Epidermal melanocyte (primary cell): Measurements from ENCODE around the gene ESYT3.
"Not testable (repeated sequence)": the region's sequence is repeated elsewhere in the genome, so short reads cannot be mapped to it uniquely, and the experiment has no call there.

Source experiments
- DNase-seq: peaks from one replicate; pipeline ENCODE4 v3.0.0; 2011; ENCODE audit warnings: low spot score; ENCODE audit not compliant: insufficient read length

The ESYT3 gene

GRCh38 chr3:138460536-138461205 is 26.3 kb downstream of the ESYT3 start:
- DNase-seq = no peak

GRCh38 chr3:138461246-138461645 is 26.8 kb downstream of the ESYT3 start:
- no peak for DNase-seq

DNA sequence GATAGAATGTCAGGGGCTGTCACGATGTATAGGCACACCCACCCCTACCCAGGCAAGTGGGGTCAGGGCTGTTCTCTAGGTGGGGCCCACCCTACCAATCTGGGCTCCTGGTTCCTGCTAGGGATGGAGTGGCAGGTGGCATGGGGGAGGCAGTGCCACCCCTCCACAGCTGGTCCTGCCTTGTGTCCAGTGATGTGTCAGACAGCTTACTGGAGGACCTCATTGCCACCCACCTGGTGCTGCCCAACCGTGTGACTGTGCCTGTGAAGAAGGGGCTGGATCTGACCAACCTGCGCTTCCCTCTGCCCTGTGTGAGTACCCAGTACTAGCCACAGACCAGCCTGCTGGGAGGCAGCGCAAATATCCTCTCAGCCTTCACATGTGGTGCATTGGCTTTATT is 27.5 kb downstream of the ESYT3 start:
- DNase-seq = no peak

GRCh38 chr3:138463724-138464490 is 29.5 kb downstream of the ESYT3 start:
- DNase-seq = no peak

DNA sequence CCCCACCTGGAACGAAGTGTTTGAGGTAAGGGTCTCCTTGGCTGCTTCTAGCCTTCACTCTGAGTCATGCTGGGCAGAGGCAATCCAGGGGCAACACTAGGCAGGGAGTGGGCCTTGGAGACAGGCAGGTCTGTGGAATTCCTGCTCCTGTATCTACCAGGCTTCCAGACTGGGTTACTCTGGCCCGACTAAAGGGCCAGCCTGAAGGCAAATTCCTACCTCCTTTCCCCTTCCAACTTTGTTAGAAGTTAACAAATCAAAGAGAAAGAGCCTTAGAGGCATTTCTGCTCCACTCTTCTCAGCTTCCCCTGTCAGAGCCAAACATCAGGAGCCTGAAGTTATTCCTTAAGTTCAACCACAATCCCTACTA is 30.1 kb downstream of the ESYT3 start:
- no peak for DNase-seq

GRCh38 chr3:138465451-138465850 is 31.0 kb downstream of the ESYT3 start:
- DNase-seq = no peak

- DNase-seq = no peak
Observed at GRCh38 chr3:138465925-138466324, 31.5 kb downstream of the ESYT3 start.

DNA sequence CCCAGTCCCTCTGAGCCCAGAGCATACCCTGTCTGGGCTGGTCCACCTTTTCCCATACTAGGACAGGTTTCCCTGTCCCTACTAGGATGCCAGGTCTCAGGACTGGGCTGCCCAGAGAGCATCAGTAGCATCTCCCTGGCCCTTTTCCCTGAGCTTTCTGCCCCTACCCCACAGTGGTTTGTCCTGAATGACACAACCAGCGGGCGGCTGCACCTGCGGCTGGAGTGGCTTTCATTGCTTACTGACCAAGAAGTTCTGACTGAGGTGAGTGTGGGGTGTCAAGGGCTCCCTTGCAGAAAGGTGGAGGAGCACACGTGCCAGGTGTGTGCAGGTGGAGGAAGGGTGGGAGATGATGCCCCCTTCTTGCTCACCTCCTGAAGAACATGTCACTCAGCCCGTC is 33.5 kb downstream of the ESYT3 start:
- no peak for DNase-seq

DNA sequence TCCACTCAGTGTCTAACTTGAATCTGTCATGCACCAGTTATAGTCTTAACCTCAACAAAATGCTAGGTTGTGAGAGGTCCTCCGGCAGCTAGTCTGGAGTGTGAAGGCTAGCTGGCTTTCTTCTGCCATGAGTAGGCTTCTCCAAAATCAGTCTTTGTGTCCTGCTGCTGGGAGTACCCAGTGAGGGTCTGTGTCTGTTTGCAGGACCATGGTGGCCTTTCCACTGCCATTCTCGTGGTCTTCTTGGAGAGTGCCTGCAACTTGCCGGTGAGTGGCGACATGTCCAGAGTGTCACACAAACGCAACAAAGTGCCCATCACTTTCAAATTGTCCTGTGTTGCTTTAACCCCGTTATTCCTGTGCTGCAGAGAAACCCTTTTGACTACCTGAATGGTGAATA is 34.0 kb downstream of the ESYT3 start:
- DNase-seq = no peak

DNA sequence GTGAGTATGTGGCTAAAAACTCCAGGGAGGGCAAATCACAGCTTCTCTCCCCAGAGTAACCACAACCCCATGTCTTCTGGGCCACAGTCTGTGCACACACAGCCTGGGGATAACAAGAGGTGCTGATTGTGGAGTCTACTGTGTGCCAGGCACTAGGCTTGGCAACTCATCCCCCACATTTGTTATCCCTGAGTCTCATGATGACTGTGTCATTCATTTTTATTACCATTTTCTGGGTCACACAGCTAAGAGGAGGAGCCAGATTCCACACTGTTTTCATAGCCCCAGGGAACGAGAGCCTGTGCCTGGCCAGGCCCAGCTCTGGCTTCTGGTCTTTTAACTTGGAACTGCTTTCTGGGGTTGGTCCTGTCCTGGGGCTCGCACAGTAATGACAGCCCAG is 34.5 kb downstream of the ESYT3 start:
- DNase-seq = peak; percentile 34

GRCh38 chr3:138469874-138470273 is 35.5 kb downstream of the ESYT3 start:
- DNase-seq = no peak

GRCh38 chr3:138470687-138471086 is 36.3 kb downstream of the ESYT3 start:
- no peak for DNase-seq

GRCh38 chr3:138471481-138471880 is 37.1 kb downstream of the ESYT3 start:
- no peak for DNase-seq

- DNase-seq = no peak
Observed at GRCh38 chr3:138472141-138472825, 37.9 kb downstream of the ESYT3 start.

DNA sequence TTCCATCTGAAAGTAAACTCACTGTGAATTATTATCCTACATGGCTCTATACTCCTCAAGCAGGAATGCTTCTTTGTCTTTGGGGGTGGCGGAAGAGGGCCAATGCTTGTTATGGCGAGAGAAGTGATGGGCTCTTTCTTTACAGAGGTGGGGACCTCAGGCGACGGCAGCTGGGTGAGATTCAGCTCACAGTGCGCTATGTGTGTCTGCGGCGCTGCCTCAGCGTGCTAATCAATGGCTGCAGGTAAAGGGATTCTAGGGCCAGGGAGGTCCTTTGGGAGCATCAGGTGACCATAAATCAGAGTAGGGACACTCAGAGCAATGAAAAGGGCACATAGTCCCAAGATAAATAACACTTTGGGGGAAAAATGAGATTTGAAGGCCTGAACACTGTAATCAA is 39.0 kb downstream of the ESYT3 start:
- DNase-seq = no peak

DNA sequence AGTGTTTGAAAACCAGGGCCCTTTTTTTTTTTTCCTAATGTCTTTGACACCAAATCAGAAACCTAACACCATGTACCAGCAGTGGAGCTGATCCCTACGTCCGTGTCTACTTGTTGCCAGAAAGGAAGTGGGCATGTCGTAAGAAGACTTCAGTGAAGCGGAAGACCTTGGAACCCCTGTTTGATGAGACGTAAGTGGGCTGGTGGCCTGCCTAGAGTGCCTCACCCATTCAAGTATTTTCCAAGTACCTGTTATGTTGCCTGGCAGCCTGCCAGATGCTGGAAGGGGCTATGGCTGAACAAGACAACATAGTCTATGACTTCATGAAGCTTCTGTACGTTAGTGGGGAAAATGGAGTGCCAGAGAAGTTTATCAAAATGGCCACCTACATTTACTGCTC is 39.7 kb downstream of the ESYT3 start:
- no peak for DNase-seq

DNA sequence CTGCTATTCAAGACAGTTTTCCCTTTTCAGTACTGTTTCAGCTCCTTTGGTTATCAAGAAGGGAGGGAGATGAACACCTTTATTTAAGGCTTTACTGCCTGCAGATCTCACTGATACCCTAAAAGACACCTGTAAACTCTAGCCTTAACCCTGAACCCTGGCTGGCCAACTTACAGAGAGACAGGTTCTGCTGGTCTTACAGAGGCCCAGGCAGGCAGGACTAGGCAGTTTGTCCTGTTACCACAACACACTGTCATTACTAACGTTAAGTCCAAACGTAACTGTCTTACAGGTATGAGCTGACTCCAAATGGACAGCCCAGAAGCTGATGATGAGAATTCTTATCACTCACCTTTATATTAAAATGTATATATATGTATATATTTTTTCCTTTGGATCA is 42.1 kb downstream of the ESYT3 start:
- DNase-seq = no peak

GRCh38 chr3:138477120-138477519 is 42.7 kb downstream of the ESYT3 start:
- no peak for DNase-seq

GRCh38 chr3:138477801-138478200 is 43.4 kb downstream of the ESYT3 start:
- no peak for DNase-seq

GRCh38 chr3:138479438-138479863 is 45.0 kb downstream of the ESYT3 start:
- no peak for DNase-seq

DNA sequence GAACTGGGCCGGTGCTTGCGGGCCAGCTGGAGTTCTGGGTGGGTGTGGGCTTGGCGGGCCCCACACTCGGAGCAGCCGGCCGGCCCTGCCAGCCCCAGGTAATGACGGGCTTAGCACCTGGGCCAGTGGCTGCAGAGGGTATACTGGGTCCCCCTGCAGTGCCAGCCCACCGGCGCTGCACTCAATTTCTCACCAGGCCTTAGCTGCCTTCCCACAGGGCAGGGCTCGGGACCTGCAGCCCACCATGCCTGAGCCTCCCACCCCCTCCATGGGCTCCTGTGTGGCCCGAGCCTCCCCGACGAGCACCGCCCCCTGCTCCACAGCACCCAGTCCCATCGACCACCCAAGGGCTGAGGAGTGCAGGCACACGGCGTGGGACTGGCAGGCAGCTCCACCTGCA is 50.3 kb downstream of the ESYT3 start:
- DNase-seq = not testable (repeated sequence)

GRCh38 chr3:138486580-138486979 is 52.2 kb downstream of the ESYT3 start:
- not testable (repeated sequence) for DNase-seq

DNA sequence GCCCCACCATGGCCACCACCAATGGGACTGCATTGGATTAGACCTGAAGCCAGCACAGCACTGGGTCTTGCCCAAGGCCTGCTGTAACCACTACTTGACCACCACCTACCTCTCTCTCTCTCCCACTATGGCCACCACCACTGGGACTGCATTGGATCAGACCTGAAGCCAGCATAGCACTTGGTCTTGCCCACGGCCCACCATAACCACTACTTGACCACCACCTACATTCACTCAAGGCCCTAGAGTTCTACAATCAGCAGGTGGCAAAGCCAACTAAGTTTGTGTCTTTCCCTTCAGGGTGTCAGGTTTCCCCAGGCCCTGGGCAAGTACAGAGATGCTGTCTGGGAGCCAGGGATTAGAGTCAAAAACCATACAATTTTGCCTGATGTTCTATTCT is 57.6 kb downstream of the ESYT3 start:
- no peak for DNase-seq
